UCSD-AML1 (cell line): ENCODE data around the gene SF3B4.

Source experiments
- DNase-seq: peaks from one replicate; lab custom pipeline; 2025; ENCODE audit not compliant: unreplicated experiment; lab: John Stamatoyannopoulos, UW

The SF3B4 gene

DNA sequence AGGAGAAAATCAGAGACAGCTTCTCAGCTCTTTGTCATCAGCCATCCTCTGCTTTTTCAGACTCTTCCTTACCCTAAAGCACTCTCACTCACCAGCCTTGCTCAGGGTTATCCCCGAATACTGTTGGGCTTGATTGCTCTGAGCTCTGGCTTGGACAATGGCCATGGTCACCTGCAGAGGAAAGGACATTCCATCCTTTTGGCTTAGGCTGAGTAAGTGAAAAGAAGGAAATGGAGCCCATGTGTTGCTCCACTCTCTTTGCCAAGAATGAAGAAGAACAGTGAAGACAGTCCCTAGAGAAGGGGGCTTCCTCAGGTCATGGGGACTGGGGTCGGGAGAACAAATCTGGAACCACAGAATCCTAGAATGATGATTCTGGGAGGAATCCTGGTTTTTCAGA lies 6.8 kb upstream of the SF3B4 start:
- no peak for DNase-seq

DNA sequence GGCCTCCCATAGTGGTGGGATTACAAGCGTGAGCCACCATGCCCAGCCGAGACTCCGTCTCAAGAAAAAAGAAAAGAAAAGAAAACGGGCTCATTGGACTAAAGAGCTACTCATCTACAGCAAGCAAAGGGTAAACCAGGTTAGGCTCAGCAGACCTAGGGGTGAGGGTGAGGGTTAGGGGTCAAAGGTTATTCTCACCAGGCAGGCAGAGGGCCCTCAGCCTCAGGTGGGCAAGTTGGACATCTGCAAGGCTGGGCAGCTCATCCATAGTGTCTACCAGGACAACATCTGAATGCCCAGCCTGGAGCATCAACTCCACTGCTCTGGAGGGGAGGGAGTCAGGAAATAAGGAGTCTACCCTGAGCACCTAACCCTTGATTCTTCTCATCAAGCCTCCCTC lies 5.6 kb upstream of the SF3B4 start:
- no peak for DNase-seq

DNA sequence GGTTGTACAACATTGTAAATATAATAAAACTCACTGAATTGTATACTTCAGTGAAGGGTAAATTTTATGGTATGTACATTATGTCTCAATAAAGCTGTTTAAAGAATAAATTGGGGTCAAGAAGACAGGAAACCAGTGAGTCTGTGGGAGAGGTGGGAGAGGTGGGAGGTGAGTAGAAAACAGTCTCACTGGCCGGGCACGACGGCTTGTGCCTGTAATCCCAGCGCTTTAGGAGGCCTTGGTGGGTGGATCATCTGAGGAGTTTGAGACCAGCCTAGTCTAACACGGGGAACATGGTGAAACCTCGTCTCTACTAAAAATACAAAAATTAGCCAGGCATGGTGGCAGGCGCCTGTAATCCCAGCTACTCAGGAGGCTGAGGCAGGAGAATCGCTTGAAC lies 4.9 kb upstream of the SF3B4 start:
- no peak for DNase-seq

DNA sequence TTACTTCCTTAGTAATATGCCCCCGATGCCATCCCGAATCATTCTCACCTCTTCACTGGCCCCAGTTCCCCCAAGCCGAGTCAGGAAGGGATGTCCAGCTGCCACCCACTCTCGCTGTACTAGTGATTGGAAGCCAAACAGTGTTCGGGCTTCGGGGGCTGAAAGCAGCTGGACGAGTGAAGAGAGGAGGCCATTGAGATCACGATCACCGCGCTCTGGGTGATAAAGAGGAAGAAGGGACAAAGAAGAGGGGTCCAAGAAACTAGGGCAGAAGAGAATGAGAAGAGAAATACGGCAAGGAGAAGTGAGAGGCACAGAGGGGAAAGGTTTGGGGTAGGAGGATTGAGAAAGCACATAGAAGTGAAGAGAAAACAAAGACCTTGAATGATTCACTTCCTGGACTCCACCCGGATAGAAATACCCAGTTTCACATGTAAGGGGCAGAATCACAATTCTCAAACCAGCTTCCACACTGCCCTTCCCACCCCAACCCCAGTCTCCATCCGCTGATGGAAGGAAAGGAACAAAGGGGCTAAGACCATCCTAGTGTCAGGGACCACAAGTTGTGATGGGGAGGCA lies 3.7 kb upstream of the SF3B4 start:
- no peak for DNase-seq

DNA sequence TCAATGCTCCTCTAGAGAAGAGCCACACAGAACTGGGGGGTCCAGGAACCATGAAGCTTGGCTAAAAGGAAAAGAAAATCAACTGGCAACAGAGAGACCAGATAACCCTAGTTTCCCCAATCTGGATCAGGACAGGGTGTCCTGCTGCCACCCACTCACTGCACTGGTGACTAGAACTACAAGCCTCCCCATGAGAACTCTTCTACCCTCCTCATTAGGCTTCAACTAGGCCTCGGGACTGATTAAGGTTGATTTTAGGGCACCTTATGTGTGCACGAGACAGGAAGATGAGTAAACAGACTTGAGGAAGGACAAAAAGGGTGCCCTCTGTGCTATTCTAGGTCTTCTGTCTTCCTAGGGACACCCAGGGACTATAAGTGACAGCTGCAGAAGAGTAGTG lies 2.3 kb upstream of the SF3B4 start:
- no peak for DNase-seq

DNA sequence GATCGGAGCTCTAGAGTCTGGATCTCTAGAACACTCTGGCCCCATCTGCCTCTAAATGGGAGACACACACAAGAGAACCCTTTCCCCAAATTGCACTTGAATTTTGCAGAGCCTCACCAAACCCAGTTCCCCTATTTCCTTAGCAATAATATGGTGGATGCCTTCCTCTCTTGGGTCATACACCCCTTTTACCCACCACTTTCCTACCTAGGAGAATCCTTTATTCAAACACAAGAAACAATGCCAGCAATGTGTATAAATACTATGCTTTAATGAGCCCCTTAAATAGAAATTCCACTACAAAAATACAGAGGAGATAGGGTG lies 760 bp upstream of the SF3B4 start:
- DNase-seq, result no peak

DNA sequence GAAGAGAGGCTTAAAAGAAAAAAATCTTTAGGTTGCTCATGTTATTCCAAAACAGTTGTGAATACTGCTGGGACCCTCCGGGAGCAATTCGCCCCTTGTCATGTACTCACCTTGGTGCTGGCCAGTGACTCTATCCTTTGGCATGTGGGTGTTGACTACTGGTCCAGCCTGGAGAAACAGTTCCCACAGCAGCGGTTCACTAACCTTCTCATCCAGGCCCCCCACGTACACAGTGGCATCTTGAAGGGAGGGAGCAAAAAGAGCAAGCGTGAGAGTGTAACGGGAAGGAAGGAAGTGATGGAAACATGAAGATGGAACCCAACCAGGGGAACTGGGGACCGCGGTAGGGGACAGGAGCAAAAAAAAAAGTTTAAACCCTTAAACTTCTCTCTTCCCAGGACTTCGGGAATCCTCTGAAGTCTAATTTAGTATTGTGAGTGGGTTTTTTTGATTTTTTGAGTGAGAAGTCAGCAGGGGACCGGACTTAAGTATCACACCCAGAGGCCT lies 494 bp downstream of the SF3B4 start:
- DNase-seq, result no peak

DNA sequence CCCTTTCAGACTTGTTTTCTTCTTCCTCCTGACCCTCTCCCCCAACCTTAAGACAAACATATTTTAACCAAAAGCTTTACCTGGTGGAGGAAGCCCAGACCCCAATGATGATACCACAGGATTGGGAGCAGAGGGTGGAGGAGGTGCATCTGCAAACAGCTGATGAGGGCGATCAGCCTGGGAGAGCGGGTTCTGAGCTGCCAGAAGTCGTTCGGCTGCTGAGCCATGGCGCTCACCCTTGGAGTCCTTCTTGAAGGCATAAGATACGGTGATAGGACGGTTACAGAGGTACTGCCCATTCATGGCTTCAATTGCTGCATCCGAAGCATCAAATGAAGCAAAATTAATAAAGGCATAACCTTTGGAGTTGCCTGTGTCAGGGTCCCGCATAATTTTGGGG lies 1.3 kb downstream of the SF3B4 start:
- no peak for DNase-seq

DNA sequence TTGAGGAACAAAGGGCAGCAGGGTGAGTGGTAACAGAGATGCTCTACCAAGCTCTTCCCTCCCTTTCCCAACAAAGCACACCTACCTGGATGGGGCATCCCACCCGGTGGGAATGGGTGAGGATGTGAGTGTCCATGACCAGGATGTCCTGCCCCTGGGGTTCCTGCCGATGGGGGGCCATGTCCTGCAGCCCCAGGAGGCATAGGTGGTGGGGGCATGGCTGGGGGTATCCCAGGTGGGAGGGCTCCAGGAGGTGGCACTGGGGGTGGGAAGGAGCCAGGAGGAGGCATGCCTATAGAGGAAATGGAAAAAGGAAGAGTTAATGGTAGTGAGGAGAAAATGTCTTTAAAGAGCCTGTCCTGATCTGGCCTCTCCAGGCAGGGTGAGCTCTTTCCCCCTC lies 1.9 kb downstream of the SF3B4 start:
- DNase-seq, result no peak

DNA sequence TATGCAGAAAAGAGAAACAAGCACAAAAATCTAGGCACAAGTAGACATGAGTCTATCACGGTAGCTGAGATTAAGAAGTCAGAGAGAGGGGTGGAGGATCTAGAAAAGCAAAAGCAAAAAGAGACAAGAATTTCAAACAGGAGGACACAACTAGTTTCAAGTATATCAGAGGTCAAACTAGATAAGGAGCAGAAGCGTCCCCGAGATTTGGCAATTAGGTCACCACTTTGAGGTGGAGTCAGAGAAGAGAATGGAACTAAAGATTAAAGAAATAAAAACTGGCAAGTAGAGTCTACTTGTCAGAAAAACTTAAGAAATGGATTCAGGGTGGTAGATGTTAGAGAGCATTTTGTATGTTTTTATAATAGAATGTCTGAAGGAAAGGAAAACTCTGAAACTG lies 2.3 kb downstream of the SF3B4 start:
- DNase-seq, result no peak

DNA sequence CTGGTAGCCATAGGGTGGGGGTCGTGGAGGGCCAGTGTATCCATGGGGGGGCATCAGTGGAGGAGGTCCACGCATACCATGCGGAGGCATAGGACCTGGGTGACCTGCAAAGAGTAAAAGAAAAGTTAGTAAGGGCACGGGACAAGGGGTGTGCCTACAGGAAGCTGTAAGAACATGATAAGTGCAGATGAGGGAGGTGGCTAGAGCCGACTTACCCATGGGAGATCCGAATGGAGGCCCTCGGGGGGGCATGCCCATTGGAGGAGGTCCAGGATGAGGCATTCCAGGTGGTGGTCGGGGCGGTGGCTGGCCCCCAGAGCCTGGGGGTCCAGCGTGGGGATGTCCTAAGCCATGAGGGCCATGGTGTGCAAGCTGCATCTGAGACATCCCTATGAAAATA lies 4.0 kb downstream of the SF3B4 start:
- no peak for DNase-seq

DNA sequence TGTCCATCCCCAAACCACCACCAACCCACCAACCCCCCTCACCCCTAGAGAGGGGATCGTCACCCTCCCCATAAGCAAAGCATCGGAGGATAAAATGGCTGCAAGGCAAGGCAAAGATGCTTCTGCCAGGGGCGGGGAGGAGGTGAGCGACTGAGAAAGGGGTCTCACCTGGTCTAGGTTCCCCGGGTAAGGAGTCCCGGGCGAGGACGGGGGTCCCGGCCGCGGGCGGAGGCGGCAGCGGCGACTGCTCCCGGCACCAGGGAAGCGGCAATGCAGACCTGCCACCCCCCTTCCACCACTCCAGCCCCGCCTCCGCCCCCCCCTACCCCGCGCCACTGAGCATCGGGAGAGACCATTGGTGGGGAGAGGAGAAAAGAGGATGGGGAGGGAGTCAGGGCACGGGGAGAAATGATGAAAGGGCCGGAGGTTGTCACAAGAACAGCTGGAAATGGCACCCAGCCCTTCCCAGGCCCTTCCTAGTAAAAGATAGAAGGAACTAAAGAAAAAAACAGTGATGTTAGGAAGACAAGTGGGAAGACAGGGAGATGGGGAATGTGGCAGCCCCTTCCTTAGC lies 9.9 kb downstream of the SF3B4 start, which contains the start of gene SV2A:
Gene SV2A, minus strand, starts transcription at position 274 of the 574 bp plus-strand sequence. CDS start 4,004 bp downstream, outside the sequence.
- DNase-seq, result peak; percentile 74

DNA sequence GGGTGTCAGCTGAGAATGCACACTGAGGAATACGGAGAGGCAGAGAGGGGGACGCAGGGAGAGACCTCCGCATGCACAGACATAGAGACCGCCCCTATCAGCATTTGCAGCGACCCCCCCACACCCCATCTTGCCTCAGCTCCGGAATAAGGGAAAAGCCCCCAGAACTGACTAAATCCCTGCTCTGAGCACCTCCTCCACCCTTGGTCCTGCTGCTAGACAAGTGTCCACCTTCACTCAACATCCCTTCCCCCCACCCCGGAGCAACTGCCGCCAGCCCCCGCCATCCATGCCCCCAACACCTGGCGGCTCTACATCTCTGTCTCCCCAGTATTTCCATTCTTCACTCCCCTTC lies 10.7 kb downstream of the SF3B4 start:
- DNase-seq, result no peak

DNA sequence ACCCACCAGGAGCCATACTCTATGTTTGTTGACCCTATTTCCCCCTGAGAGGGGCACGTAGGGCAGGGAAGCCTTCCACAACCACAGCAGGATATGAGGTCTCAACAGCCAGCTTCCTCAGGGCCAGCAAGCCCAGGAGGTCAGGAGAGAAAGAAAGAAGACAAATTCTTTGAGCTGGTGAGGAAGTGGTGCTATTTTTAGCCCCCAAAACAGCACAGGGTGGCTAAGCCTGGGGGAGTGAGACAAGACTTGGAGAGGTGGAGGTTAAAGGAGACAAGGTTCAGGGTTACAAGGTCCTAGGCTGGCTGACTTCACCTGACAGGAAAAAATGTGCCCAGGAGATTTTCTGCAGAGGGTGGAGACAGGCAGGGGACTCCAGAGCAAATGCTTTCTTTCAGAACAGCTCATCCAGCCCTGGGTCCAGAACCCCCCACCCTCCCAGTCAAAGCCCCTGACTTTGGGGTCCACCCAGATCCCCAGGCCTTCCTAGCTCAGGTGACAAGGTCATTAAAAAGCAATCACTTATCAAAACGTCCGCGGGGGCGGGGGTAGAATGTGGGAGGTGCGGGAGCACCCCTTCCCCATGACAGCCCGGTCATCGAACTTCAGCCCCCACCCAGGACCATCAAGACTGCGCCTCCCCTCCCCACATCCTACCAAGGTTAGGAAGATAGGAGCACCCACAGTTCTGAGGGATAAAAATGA lies 11.3 kb downstream of the SF3B4 start:
- peak; percentile 57 for DNase-seq

DNA sequence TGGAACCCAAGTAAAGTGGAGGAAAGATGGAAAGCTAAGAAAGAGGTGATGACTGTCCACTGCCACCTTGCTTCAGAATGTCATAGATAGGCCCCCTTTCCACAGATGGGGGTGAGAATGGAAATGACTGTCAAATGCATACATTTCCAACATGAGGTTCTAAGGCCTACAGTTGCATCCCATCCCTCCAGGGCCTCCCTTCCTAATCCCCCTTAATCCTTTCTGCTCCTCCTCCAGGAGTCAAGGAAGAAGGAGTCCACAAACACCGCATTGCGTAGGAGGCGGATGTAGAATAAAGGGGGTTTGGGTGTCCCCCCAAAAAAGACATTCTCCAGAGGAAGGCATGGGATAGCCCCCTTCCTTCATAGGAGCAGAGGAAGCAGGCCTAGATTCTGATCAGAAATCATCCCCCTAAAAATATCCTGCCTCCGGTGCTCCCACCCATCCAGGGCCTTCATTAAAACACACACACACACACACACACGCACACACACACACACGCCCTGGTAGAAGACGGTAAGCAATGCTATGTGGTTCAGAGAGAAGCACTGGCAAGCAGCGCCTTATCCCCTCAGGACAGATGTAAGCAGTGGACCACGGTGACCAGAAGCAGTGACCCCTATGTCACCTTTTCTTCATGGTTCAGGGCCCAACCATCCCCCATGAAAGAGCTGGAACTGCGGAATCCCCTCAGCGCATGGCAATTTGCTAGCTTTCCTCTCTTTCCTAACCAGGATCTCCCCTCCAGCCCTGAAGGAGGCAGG lies 12.0 kb downstream of the SF3B4 start:
- DNase-seq, result no peak

DNA sequence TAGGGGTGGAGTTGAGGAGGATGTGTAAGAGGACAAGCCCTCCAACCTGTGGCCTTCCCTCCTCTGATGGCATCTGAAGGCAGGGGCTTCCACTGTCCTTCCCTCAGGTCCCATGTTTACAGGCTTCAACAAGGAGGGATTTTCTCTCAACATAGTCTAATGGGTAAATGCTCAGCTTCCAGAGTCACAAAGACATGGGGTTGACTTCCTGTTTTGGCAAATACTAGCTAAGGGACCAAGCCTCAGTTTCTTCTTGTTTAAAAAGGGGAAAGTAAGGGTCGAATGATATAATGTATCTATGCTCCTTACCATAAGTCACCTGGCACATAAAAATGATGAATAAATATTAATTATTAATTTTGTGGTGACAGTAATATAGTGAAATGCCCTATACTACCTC lies 13.1 kb downstream of the SF3B4 start:
- DNase-seq, result no peak

DNA sequence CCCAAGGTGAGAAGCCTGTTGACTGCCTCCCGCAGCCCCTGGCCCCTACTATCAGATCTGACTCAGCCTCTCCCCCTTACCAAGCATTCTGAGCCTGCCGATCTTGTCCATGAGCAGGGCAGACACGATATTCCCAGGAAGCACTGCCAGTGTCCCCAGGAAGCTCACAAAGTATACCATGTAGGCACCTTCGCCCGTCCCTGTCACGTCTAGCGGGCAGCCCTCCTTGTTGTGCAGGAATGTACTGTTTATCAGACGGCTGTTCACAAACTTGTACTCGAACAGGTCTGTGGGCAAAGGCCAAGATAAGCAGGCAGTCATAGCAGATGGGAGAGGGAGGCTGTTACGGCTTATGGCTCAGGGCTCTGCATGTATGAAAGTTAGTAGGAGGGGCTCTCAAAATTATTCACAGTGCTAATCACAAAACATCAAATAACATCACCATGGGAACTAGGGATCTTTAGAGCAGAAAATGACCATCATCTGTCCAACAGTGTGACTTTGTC lies 21.0 kb downstream of the SF3B4 start:
- no peak for DNase-seq

DNA sequence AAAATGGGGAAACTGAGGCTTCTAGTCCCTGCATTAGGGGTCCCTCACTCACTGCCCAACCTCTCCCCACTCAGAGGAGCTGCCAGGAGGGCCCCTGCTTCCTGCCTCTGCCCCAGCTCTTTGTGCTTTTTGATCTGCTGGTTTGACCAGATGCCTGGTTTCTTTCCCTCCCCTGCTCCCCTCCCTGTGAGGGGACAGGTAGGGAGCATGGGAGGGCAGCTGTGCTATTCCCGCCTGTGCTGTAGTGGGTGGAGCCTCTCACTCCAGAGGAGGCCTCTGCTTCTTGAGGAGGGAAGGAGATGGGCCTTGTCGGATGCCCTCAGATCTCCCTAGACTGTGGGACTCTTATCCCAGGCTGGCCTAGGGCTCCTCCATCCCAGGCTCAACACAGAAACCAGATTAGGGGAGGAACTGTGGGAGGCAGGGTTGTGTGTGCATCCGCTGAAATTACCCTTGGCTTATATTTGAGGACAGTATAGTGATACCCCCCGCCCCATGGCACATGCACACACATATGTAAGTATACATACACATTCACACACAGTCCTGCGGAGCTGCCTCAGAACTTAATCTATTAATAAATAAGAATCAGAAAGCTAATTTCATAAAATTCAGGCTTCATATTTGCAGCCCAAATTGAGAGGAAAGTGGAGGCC lies 23.6 kb downstream of the SF3B4 start:
- DNase-seq, result no peak

DNA sequence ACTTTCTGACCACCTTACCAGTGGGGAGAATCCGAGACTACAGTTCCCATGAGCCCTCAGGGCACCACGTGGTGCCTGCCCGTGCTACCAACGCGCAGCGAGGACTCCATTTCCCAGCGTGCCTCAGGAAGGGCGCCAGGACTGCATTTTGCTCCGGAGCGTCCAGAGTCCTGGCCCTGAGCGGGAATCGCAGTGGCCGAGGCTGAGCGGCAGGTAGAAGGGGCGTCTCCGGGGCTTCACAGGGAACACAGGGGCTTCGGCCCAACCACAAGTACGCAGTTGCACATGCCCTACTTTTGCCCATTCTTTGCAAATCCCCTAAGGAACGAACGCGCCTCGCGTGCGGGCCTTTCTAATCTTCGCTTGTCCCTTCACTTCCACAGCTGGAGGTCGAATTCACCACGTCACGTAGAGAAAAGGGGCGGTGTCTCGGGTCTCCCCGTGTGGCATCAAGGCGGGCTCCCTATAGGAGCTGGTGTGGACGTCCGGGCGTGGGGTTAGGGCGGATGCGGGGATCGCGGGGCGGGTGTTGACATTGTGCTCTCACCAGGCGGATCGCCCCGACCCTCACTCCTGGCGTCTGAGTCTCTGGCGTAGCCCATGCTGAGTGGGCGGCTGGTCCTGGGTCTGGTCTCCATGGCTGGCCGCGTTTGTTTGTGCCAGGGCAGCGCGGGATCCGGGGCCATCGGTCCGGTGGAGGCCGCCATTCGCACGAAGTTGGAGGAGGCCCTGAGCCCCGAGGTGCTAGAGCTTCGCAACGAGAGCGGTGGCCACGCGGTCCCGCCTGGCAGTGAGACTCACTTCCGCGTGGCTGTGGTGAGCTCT lies 27.9 kb downstream of the SF3B4 start, which contains the start of gene BOLA1:
Gene BOLA1, plus strand, starts transcription at position 109 of the 825 bp plus-strand sequence. Its CDS starts 492 bp downstream, at position 601.
- peak; percentile 73 for DNase-seq

DNA sequence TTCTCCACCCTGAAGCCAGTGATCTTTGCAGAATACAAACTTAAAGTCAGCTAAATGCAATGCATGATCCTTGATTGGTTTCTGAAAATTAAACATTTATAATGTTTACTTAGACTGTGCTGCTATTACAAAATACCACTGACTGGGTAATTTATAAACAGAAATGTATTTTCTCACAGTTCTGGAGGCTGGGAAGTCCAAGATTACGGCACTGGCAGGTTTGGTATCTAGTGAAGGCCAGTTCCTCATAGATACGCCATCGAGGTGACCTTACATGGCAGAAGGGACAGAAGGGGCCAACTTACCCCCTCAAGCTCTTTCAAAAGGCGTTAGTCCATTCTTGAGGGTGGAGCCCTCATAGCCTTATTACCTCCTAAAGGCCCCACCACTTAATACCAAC lies 31.0 kb downstream of the SF3B4 start:
- DNase-seq, result no peak
